ENCODE measurements around the gene SLIT1. TPM values are rescaled to one million over a fixed set of nuclear protein-coding genes. Genes with fewer than 3 reads are reported as not detected.

The SLIT1 gene
- total RNA-seq, 1 donor from 2014 or later: under 0.01 TPM

GRCh38 chr10:96959733-96960132 lies 226.0 kb downstream of the SLIT1 start:
- FAIRE-seq: no peak
- Histone ChIP-seq H3K27me3 (ENCODE audit: control insufficient read depth, insufficient read depth, low read length) (no peaks in the 10 kb centered on the region), H3K4me3 (ENCODE audit: low read depth, low read length) (no peak overlapping the region), H3K36me3 (ENCODE audit: control insufficient read depth, insufficient read depth, low read length) (peaks cover 9% of the 10 kb centered on the region)
- DNase-seq (ENCODE audit: low read depth): no peak
- TF ChIP-seq CTCF (IDR thresholded peaks at IDR 0.05; ENCODE audit: insufficient read depth, low read length, severe bottlenecking): no peak

- Histone ChIP-seq H3K27me3 (ENCODE audit: control insufficient read depth, insufficient read depth, low read length) (no peaks in the 10 kb centered on the region), H3K4me3 (ENCODE audit: low read depth, low read length) (no peak overlapping the region), H3K36me3 (ENCODE audit: control insufficient read depth, insufficient read depth, low read length) (peaks cover 9% of the 10 kb centered on the region)
- FAIRE-seq (no peak), DNase-seq (ENCODE audit: low read depth) (no peak)
- TF ChIP-seq CTCF (IDR thresholded peaks at IDR 0.05; ENCODE audit: insufficient read depth, low read length, severe bottlenecking): no peak
These were observed 227.7 kb downstream of the SLIT1 start for GRCh38 chr10:96958071-96958470.

- no peak for FAIRE-seq
These were observed 230.0 kb downstream of the SLIT1 start for GRCh38 chr10:96955794-96956193.

DNA sequence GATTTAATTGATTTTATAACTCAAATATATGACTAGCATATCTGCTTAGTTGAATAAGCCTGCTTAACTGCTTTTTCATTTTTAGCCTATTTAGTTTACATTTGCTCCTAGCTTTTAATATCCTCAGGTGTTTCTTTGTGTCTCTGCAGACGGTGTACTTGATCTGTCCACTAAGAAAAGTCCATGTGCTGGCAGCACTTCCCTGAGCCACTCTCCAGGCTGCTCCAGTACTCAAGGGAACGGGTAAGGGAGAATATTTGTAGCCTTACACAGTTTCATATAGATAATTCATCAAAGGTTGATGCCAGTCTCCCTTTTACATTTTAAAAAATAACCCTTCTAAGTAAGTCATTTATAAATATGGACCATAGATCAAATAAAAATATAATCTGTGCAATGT lies 233.8 kb downstream of the SLIT1 start:
- H3K36me3 ChIP-seq (ENCODE audit: control insufficient read depth, insufficient read depth, low read length): peaks cover 11% of the 10 kb centered on the region
- no peak for DNase-seq (ENCODE audit: low read depth)
- no peak for TF ChIP-seq CTCF (IDR thresholded peaks at IDR 0.05; ENCODE audit: insufficient read depth, low read length, severe bottlenecking)
- FAIRE-seq: no peak
- H3K27me3 ChIP-seq (ENCODE audit: control insufficient read depth, insufficient read depth, low read length): no peaks in the 10 kb centered on the region
- H3K4me3 ChIP-seq (ENCODE audit: low read depth, low read length): no peak overlapping the region

More at GRCh38 chr10:96955794-96956193, 230.0 kb downstream of the SLIT1 start:
- TF ChIP-seq CTCF (IDR thresholded peaks at IDR 0.05; ENCODE audit: insufficient read depth, low read length, severe bottlenecking): no peak
- Histone ChIP-seq H3K36me3 (ENCODE audit: control insufficient read depth, insufficient read depth, low read length) (peaks cover 9% of the 10 kb centered on the region), H3K4me3 (ENCODE audit: low read depth, low read length) (no peak overlapping the region), H3K27me3 (ENCODE audit: control insufficient read depth, insufficient read depth, low read length) (no peaks in the 10 kb centered on the region)
- no peak for DNase-seq (ENCODE audit: low read depth)

- no peak for TF ChIP-seq CTCF (IDR thresholded peaks at IDR 0.05; ENCODE audit: insufficient read depth, low read length, severe bottlenecking)
- Histone ChIP-seq H3K27me3 (ENCODE audit: control insufficient read depth, insufficient read depth, low read length) (no peaks in the 10 kb centered on the region), H3K4me3 (ENCODE audit: low read depth, low read length) (no peak overlapping the region), H3K36me3 (ENCODE audit: control insufficient read depth, insufficient read depth, low read length) (peaks cover 2% of the 10 kb centered on the region)
- DNase-seq (ENCODE audit: low read depth) (no peak), FAIRE-seq (no peak)
These were observed 236.6 kb downstream of the SLIT1 start for GRCh38 chr10:96949039-96949683.

Other genes starting within 250 kb of the SLIT1 start
- 4.7 and 6.7 TPM in 2 replicates for gene ARHGAP19, start 106.7 kb upstream of the SLIT1 start, total RNA-seq
- gene FRAT1, start 133.3 kb upstream of the SLIT1 start, total RNA-seq: 1.5 and 1.6 TPM in 2 replicates
- 8.2 and 11.3 TPM in 2 replicates for gene FRAT2, start 148.8 kb upstream of the SLIT1 start, total RNA-seq
- gene RRP12, start 215.4 kb upstream of the SLIT1 start, total RNA-seq: 28.0 and 35.3 TPM in 2 replicates
- 404 and 490 TPM in 2 replicates for gene PGAM1, start 240.2 kb upstream of the SLIT1 start, total RNA-seq